Osteocyte (in vitro differentiated cells): Measurements from ENCODE around the gene MT1H. TPM values are rescaled to one million over a fixed set of nuclear protein-coding genes. Genes with fewer than 3 reads are reported as not detected.

Experiments used
- DNase-seq: peaks from one replicate; pipeline ENCODE4 v3.0.0; 2021; ENCODE audit warnings: mixed read lengths; ENCODE audit not compliant: unreplicated experiment; ENCODE audit errors: extremely low spot score
- H3K27ac Mint-ChIP-seq: one replicate; pipeline ENCODE4 v1.8.0; 2021; ENCODE audit warnings: mild to moderate bottlenecking, mixed read lengths; ENCODE audit not compliant: unreplicated experiment
- H3K27me3 Mint-ChIP-seq: one replicate; pipeline ENCODE4 v1.8.0; 2021; ENCODE audit warnings: mixed read lengths; ENCODE audit not compliant: unreplicated experiment
- H3K36me3 Mint-ChIP-seq: one replicate; pipeline ENCODE4 v1.8.0; 2021; ENCODE audit warnings: mixed read lengths; ENCODE audit not compliant: unreplicated experiment
- H3K4me1 Mint-ChIP-seq: one replicate; pipeline ENCODE4 v1.8.0; 2021; ENCODE audit warnings: mixed read lengths; ENCODE audit not compliant: unreplicated experiment
- H3K4me3 Mint-ChIP-seq: one replicate; pipeline ENCODE4 v1.8.0; 2021; ENCODE audit warnings: mild to moderate bottlenecking, moderate library complexity, mixed read lengths; ENCODE audit not compliant: unreplicated experiment
- H3K9me3 Mint-ChIP-seq: one replicate; pipeline ENCODE4 v1.8.0; 2021; ENCODE audit warnings: mixed read lengths; ENCODE audit not compliant: unreplicated experiment
- total RNA-seq: library from RNA; stranded (reverse); gene quantifications from 2 replicates; pipeline ENCODE4 v1.2.1, GENCODE V29; 2021
- TF ChIP-seq, protein P1 (sequence below): fragments of 200-600 bp; sonication (generic); IDR thresholded peaks from 2 replicates; pipeline ENCODE4 v1.5.0; 2021; ENCODE audit warnings: antibody characterized with exemption, mild to moderate bottlenecking, moderate library complexity

Gene MT1H
- total RNA-seq, 1 donor from 2014 or later, result not detected

- TF ChIP-seq, protein P1, sequence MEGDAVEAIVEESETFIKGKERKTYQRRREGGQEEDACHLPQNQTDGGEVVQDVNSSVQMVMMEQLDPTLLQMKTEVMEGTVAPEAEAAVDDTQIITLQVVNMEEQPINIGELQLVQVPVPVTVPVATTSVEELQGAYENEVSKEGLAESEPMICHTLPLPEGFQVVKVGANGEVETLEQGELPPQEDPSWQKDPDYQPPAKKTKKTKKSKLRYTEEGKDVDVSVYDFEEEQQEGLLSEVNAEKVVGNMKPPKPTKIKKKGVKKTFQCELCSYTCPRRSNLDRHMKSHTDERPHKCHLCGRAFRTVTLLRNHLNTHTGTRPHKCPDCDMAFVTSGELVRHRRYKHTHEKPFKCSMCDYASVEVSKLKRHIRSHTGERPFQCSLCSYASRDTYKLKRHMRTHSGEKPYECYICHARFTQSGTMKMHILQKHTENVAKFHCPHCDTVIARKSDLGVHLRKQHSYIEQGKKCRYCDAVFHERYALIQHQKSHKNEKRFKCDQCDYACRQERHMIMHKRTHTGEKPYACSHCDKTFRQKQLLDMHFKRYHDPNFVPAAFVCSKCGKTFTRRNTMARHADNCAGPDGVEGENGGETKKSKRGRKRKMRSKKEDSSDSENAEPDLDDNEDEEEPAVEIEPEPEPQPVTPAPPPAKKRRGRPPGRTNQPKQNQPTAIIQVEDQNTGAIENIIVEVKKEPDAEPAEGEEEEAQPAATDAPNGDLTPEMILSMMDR, result no peak
- Mint-ChIP-seq H3K27ac (no peak overlapping the region), H3K4me1 (no peaks in the 10 kb centered on the region), H3K9me3 (no peaks in the 10 kb centered on the region), H3K27me3 (no peaks in the 10 kb centered on the region), H3K4me3 (no peak overlapping the region), H3K36me3 (no peaks in the 10 kb centered on the region)
- DNase-seq, result no peak
Measured at GRCh38 chr16:56708525-56709442, 39.2 kb downstream of the MT1H start.

- H3K9me3 Mint-ChIP-seq, result no peaks in the 10 kb centered on the region
- TF ChIP-seq, protein P1, result no peak
- H3K4me1 Mint-ChIP-seq, result no peaks in the 10 kb centered on the region
- DNase-seq, result no peak
- H3K36me3 Mint-ChIP-seq, result no peaks in the 10 kb centered on the region
- H3K27me3 Mint-ChIP-seq, result no peaks in the 10 kb centered on the region
- H3K4me3 Mint-ChIP-seq, result no peak overlapping the region
- H3K27ac Mint-ChIP-seq, result no peak overlapping the region
Measured at GRCh38 chr16:56709443-56710040, 39.9 kb downstream of the MT1H start.

DNA sequence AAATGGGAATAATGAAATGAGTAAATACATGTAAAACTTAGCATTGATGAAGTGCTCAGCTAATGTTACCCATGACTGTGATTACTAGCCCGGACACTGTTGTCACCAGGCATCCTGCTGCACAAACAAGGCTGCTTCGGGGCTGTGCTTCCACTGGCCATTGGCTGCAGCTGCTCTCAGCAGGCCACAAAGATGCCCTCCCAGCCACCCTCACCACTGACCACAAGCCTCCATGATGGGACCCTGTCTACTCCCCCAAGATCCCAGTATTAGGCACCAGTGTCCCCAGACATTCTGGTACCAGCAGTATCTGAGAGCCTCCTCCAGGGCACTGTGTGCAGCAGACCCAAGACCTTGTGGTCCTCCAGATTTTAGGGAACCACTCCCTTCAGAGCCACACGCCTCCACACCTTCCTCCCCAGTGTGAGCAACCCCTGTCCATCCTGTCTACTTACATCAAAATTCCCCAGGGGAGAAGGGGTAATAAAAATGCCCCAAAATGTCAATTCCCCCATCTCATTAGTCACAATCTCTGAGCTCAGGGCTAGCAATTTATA, 40.6 kb downstream of the MT1H start:
- Mint-ChIP-seq H3K9me3 (no peaks in the 10 kb centered on the region), H3K4me1 (no peaks in the 10 kb centered on the region), H3K4me3 (no peak overlapping the region), H3K27me3 (no peaks in the 10 kb centered on the region), H3K27ac (no peak overlapping the region), H3K36me3 (no peaks in the 10 kb centered on the region)
- TF ChIP-seq, protein P1, result no peak
- DNase-seq, result no peak

DNA sequence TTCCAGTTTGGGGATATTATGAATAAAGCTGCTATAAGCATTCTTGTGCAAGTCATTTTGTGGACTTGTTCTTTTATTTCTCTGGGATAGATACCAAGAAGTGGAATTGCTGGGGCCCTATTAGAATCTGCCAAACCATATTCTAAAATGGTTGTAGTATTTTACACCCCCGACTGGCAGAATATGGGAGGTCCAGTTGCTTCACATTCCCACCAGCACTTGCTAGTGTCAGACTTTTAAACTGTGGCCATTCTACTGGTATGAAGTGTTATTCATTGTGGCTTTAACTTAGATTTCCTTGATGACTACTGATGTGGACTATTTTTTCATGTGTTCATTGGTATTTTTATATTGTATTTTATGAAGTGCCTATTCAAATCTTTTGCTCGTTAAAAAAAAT, 42.2 kb downstream of the MT1H start:
- H3K9me3 Mint-ChIP-seq, result no peaks in the 10 kb centered on the region
- no peak overlapping the region for H3K27ac Mint-ChIP-seq
- TF ChIP-seq, protein P1, result no peak
- DNase-seq, result no peak
- H3K4me1 Mint-ChIP-seq, result peaks cover 4% of the 10 kb centered on the region
- H3K4me3 Mint-ChIP-seq, result no peak overlapping the region
- no peaks in the 10 kb centered on the region for H3K27me3 Mint-ChIP-seq
- H3K36me3 Mint-ChIP-seq, result no peaks in the 10 kb centered on the region

DNA sequence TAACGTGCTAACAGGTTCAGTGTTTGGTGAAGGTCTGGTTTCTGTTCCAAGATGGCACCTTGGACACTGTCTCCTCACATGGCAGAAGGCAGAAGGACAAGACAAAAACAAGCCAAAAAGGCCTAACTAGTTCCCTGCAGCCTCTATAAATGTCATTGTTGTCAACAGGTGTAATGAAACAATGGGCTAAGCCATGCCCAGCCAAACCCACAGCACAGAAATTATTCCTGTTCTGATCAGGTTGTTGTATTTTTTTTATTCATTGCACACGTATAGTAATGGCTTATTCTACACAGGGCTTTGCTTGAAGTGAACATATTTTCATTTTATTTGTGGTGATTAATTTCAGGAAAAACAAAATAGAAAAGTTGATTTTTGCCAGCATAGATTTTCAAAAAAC, 44.2 kb downstream of the MT1H start:
- peaks cover 3% of the 10 kb centered on the region for H3K27me3 Mint-ChIP-seq
- H3K9me3 Mint-ChIP-seq, result no peaks in the 10 kb centered on the region
- H3K4me1 Mint-ChIP-seq, result peaks cover 7% of the 10 kb centered on the region
- TF ChIP-seq, protein P1, result no peak
- no peak overlapping the region for H3K27ac Mint-ChIP-seq
- peak; percentile 57 for DNase-seq
- H3K4me3 Mint-ChIP-seq, result no peak overlapping the region
- no peaks in the 10 kb centered on the region for H3K36me3 Mint-ChIP-seq
